Measurements from ENCODE around the gene GMPS.

- no peak for TF ChIP-seq CTCF (IDR thresholded peaks at IDR 0.05)
- TF ChIP-seq POLR2A (IDR thresholded peaks at IDR 0.05) = no peak
These were observed 75.7 kb downstream of the GMPS start for GRCh38 chr3:155946178-155946577.
